ENCODE measurements around the gene CATSPERB. TPM values are rescaled to one million over a fixed set of nuclear protein-coding genes. Genes with fewer than 3 reads are reported as not detected.

Gene CATSPERB
- total RNA-seq = under 0.01 TPM in 1 of 2 replicates, not detected in the other

GRCh38 chr14:91731986-91732385 is at the start of gene CATSPERB:
Gene CATSPERB (minus strand): TSS chr14:91732086. CDS start chr14:91729479, 2,607 bp downstream.

Other genes starting within 250 kb of the CATSPERB start
- gene PPP4R3A, start 221.8 kb downstream of the CATSPERB start, total RNA-seq = 50.5 and 73.0 TPM in 2 replicates
- gene TC2N, start 135.4 kb upstream of the CATSPERB start, total RNA-seq = 0.19 and 0.56 TPM in 2 replicates
- 3.8 and 17.8 TPM in 2 replicates for gene FBLN5, start 215.6 kb upstream of the CATSPERB start, total RNA-seq

All from regular cardiac myocyte (primary cell).